Measurements from ENCODE around the gene KNDC1. TPM values are rescaled to one million over a fixed set of nuclear protein-coding genes. Genes with fewer than 3 reads are reported as not detected.

Gene KNDC1
- total and polyA plus RNA-seq, 2 experiments from 2014 or later: 1.8 to 16.0 TPM

- Mint-ChIP-seq H3K27me3 (ENCODE audit: insufficient read depth, low read depth, poor library complexity) (peaks cover 4% of the 10 kb centered on the region), H3K36me3 (ENCODE audit: low read depth) (no peaks in the 10 kb centered on the region), H3K27ac (no peak overlapping the region), H3K9me3 (no peaks in the 10 kb centered on the region), H3K4me1 (no peaks in the 10 kb centered on the region), H3K4me3 (no peak overlapping the region)
- H3K4me3 ChIP-seq: no peak overlapping the region
- H2AFZ ChIP-seq: no peak overlapping the region
- H3K27me3 ChIP-seq (ENCODE audit: insufficient read depth): no peaks in the 10 kb centered on the region
- DNase-seq (ENCODE audit: low spot score) (no peak), ATAC-seq (peak; percentile 16)
- H3K36me3 ChIP-seq (ENCODE audit: insufficient read depth): no peaks in the 10 kb centered on the region
- no peak overlapping the region for H3K27ac ChIP-seq (ENCODE audit: low read depth)
- no peaks in the 10 kb centered on the region for H4K20me1 ChIP-seq (replicated peaks; ENCODE audit: insufficient read depth)
- no peaks in the 10 kb centered on the region for H3K4me1 ChIP-seq (ENCODE audit: insufficient read depth)
- no peaks in the 10 kb centered on the region for H3K9me2 ChIP-seq (ENCODE audit: insufficient read depth)
- no peak overlapping the region for H3K4me2 ChIP-seq
- TF ChIP-seq STAT1 (IDR thresholded peaks at IDR 0.05; ENCODE audit: unreplicated experiment): no peak
- TF ChIP-seq NANOG (IDR thresholded peaks at IDR 0.05; ENCODE audit: borderline replicate concordance): no peak
- no peak for TF ChIP-seq JUNB (IDR thresholded peaks at IDR 0.05; ENCODE audit: unreplicated experiment)
- no peak for TF ChIP-seq CTCF (conservative IDR thresholded peaks at IDR 0.05; ENCODE audit: low read depth in 2 of 2)
- no peak for TF ChIP-seq CREB1 (CRISPR knock-in tag; IDR thresholded peaks at IDR 0.05; ENCODE audit: low read depth)
- no peak for TF ChIP-seq POLR2AphosphoS5 (IDR thresholded peaks at IDR 0.05; ENCODE audit: low read depth)
- no peak for TF ChIP-seq ZNF462 (CRISPR knock-in tag; IDR thresholded peaks at IDR 0.05)
- TF ChIP-seq EZH2phosphoT487 (IDR thresholded peaks at IDR 0.05; ENCODE audit: unreplicated experiment): no peak
- TF ChIP-seq EZH2 (IDR thresholded peaks at IDR 0.05; ENCODE audit: low read depth, unreplicated experiment): no peak
- H3K79me2 ChIP-seq (replicated peaks; ENCODE audit: insufficient read depth): no peaks in the 10 kb centered on the region
- H3F3A ChIP-seq (replicated peaks; ENCODE audit: low read depth): no peaks in the 10 kb centered on the region
These were observed 40.1 kb downstream of the KNDC1 start for GRCh38 chr10:133199992-133200611.

All from GM23338 (cell line).